ENCODE results near the gene MGST1.

The MGST1 gene

GRCh38 chr12:16352481-16352880 is 5.0 kb downstream of the MGST1 start:
- Histone ChIP-seq H3K27ac (no peak overlapping the region), H3K36me3 (no peaks in the 10 kb centered on the region), H3K9me3 (ENCODE audit: severe bottlenecking) (no peaks in the 10 kb centered on the region), H3K4me3 (ENCODE audit: low read depth, low read length) (no peak overlapping the region), H3K27me3 (ENCODE audit: insufficient read depth, low read depth, severe bottlenecking) (no peaks in the 10 kb centered on the region)
- TF ChIP-seq CTCF (IDR thresholded peaks at IDR 0.05; ENCODE audit: low read depth, low read length): no peak
- DNase-seq: no peak

GRCh38 chr12:16358878-16359277 is 11.4 kb downstream of the MGST1 start:
- no peak for TF ChIP-seq CTCF (IDR thresholded peaks at IDR 0.05; ENCODE audit: low read depth, low read length)
- Histone ChIP-seq H3K27me3 (ENCODE audit: insufficient read depth, low read depth, severe bottlenecking) (no peaks in the 10 kb centered on the region), H3K9me3 (ENCODE audit: severe bottlenecking) (no peaks in the 10 kb centered on the region), H3K27ac (no peak overlapping the region), H3K4me3 (ENCODE audit: low read depth, low read length) (no peak overlapping the region), H3K36me3 (no peaks in the 10 kb centered on the region)
- DNase-seq: no peak

GRCh38 chr12:16359512-16360491 is 12.4 kb downstream of the MGST1 start:
- Histone ChIP-seq H3K36me3 (no peaks in the 10 kb centered on the region), H3K4me3 (ENCODE audit: low read depth, low read length) (no peak overlapping the region), H3K9me3 (ENCODE audit: severe bottlenecking) (no peaks in the 10 kb centered on the region), H3K27ac (no peak overlapping the region), H3K27me3 (ENCODE audit: insufficient read depth, low read depth, severe bottlenecking) (no peaks in the 10 kb centered on the region)
- DNase-seq: peak; percentile 74
- peak; percentile 79 for TF ChIP-seq CTCF (IDR thresholded peaks at IDR 0.05; ENCODE audit: low read depth, low read length)

- no peak for DNase-seq
- Histone ChIP-seq H3K36me3 (no peaks in the 10 kb centered on the region), H3K9me3 (ENCODE audit: severe bottlenecking) (no peaks in the 10 kb centered on the region), H3K27ac (no peak overlapping the region), H3K4me3 (ENCODE audit: low read depth, low read length) (no peak overlapping the region), H3K27me3 (ENCODE audit: insufficient read depth, low read depth, severe bottlenecking) (no peaks in the 10 kb centered on the region)
- no peak for TF ChIP-seq CTCF (IDR thresholded peaks at IDR 0.05; ENCODE audit: low read depth, low read length)
Observed at GRCh38 chr12:16361142-16361783, 13.8 kb downstream of the MGST1 start.

GRCh38 chr12:16362550-16362949 is 15.1 kb downstream of the MGST1 start:
- Histone ChIP-seq H3K27me3 (ENCODE audit: insufficient read depth, low read depth, severe bottlenecking) (no peaks in the 10 kb centered on the region), H3K4me3 (ENCODE audit: low read depth, low read length) (no peak overlapping the region), H3K36me3 (no peaks in the 10 kb centered on the region), H3K9me3 (ENCODE audit: severe bottlenecking) (no peaks in the 10 kb centered on the region), H3K27ac (no peak overlapping the region)
- no peak for TF ChIP-seq CTCF (IDR thresholded peaks at IDR 0.05; ENCODE audit: low read depth, low read length)
- DNase-seq: no peak

Measured in WERI-Rb-1 (cell line).